AG04449 (cell line): Measurements from ENCODE around the gene BLCAP.
A peak's percentile ranks its signal among the peaks of the same experiment; 100 is the strongest.
"Not testable (repeated sequence)": the region's sequence is repeated elsewhere in the genome, so short reads cannot be mapped to it uniquely, and the experiment has no call there.

ENCODE experiments used
- CTCF ChIA-PET: fragments of 350-600 bp; formaldehyde crosslinking; extraction: SDS; loops from one replicate; lab custom pipeline; 2021; ENCODE audit warnings: antibody characterized with exemption; lab: Yijun Ruan, JAX
- POLR2A ChIA-PET: fragments of 400-600, 350-600 bp; formaldehyde crosslinking; extraction: SDS; loops from one replicate; lab custom pipeline; 2020; ENCODE audit warnings: antibody characterized with exemption, inconsistent platforms; lab: Yijun Ruan, JAX
- DNase-seq: peaks from one replicate; pipeline ENCODE4 v3.0.0-alpha.2; 2010; ENCODE audit warnings: low read depth, low spot score
- H3K4me3 ChIP-seq: 2 replicates; pipeline ENCODE4 v1.5.1; 2011; ENCODE audit warnings: low read depth, mild to moderate bottlenecking, control low read depth, low read length
- TF ChIP-seq, protein P1 (sequence below): IDR thresholded peaks from one replicate; pipeline ENCODE4 v1.5.1; 2011; ENCODE audit warnings: mild to moderate bottlenecking, moderate library complexity, low read length, control low read depth, inconsistent platforms; ENCODE audit not compliant: insufficient read depth; ENCODE audit errors: missing control alignments

Gene BLCAP, protein sequence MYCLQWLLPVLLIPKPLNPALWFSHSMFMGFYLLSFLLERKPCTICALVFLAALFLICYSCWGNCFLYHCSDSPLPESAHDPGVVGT

DNA sequence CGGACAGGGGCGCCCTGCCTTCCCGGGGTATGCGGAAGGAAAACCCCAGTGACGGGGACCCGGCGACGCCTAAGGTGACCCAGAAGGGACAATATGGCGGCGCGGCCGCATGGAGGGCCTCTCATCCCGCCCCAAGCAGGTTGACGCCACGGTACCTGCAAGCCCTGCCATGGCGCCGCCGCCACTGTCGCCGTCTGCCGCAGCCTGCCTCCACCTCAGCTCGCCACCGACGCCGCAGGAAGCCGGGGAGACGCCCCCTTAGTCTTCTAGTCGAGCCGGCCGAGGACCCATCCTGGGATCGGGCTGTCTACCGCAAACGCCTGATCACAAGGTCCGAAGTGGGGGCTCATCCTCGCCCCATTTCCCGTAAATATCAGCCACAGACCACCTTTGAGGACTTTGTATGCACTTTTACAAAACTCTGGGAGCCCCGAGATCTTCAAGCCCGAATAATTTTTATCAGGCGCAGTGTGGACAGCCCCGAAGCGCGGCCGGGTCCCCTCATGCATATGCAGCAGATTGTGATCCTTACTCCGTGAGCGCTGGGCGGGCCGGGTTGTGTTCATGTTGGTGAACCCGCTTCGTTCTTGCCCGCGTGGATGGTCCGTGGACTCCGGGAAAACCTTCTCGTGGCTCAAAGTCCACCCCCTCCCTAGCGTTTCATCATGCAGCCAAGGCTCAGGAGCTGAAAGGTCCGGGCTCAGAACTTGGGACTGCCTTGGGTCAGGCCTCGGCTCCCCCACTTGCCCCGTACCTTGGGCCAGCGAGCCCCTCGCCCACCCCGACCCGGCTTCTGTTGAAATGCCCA lies at the start of gene BLCAP:
Gene BLCAP, minus strand, starts transcription at position 239 of the 808 bp plus-strand sequence. CDS start 8,702 bp downstream, outside the sequence.
- CTCF ChIA-PET = interaction anchor here (1.0 to 12.9 kb wide), 6 partner anchors 10 to 331 kb away, joined by 3 to 283 read pairs (median 8); no protein-coding TSS in a partner anchor
- DNase-seq = no peak
- H3K4me3 ChIP-seq = peak within 1 kb of the TSS; percentile 96
- POLR2A ChIA-PET = interaction anchor here (0.7 to 1.2 kb wide), 3 partner anchors 14 to 349 kb away, joined by 3 to 4 read pairs (median 3); partner anchors contain the start of genes MROH8 and RPN2
- TF ChIP-seq, protein P1, sequence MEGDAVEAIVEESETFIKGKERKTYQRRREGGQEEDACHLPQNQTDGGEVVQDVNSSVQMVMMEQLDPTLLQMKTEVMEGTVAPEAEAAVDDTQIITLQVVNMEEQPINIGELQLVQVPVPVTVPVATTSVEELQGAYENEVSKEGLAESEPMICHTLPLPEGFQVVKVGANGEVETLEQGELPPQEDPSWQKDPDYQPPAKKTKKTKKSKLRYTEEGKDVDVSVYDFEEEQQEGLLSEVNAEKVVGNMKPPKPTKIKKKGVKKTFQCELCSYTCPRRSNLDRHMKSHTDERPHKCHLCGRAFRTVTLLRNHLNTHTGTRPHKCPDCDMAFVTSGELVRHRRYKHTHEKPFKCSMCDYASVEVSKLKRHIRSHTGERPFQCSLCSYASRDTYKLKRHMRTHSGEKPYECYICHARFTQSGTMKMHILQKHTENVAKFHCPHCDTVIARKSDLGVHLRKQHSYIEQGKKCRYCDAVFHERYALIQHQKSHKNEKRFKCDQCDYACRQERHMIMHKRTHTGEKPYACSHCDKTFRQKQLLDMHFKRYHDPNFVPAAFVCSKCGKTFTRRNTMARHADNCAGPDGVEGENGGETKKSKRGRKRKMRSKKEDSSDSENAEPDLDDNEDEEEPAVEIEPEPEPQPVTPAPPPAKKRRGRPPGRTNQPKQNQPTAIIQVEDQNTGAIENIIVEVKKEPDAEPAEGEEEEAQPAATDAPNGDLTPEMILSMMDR = no peak

DNA sequence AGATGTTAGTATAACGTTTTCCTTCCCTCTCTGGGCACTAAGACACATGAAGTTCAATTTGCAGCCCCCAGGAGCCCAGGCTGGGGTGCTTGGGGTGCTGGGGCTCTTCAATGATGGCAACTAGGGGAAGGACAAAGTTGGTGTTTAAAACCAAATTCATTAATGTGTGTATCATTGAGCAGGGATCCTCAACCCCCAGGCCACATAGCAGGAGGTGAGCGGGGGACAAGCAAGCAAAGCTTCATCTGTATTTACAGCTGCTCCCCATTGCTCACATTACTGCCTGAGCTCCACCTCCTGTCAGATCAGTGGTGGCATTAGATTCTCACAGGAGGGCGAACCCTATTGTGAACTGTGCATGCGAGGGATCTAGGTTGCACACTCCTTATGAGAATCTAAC lies 49.8 kb upstream of the BLCAP start:
- DNase-seq, POLR2A ChIA-PET, H3K4me3 ChIP-seq: not testable (repeated sequence)
- CTCF ChIA-PET = interaction anchor here (0.6 to 1.1 kb wide), 2 partner anchors 13 to 802 kb away, joined by 3 read pairs; no protein-coding TSS in a partner anchor

DNA sequence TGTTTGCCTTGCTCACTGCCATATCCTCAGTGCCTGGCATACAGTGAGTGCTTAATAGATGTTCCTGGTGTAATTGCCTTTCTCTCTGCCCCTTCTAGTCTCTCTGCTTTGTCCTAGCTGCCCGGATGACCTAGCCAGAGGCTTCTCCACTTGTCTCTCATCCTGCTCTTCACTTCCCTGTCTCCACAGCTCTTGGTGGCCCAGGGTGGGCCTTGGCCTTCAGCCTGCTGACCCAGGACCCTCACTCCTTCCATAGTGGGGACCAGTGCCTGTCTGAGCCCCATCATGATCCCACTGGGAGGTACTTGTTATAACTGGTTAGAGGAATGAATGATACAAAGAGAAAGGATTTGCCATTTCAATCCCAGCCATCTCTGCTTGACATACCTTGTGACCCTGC lies 49.2 kb upstream of the BLCAP start:
- H3K4me3 ChIP-seq = no peak overlapping the region
- CTCF ChIA-PET = interaction anchor here (1.1 to 1.7 kb wide), 2 partner anchors 12 to 22 kb away, joined by 3 to 4 read pairs; no protein-coding TSS in a partner anchor
- TF ChIP-seq, protein P1 = no peak
- POLR2A ChIA-PET = no interaction called here
- no peak for DNase-seq

- DNase-seq = no peak
- ChIA-PET CTCF (interaction anchor here (1.7 to 2.3 kb wide), 3 partner anchors 11 to 646 kb away, joined by 4 to 19 read pairs (median 7); no protein-coding TSS in a partner anchor), POLR2A (no interaction called here)
- TF ChIP-seq, protein P1 = no peak
- no peak overlapping the region for H3K4me3 ChIP-seq
Measured at GRCh38 chr20:37575884-37576283, 48.2 kb upstream of the BLCAP start.

DNA sequence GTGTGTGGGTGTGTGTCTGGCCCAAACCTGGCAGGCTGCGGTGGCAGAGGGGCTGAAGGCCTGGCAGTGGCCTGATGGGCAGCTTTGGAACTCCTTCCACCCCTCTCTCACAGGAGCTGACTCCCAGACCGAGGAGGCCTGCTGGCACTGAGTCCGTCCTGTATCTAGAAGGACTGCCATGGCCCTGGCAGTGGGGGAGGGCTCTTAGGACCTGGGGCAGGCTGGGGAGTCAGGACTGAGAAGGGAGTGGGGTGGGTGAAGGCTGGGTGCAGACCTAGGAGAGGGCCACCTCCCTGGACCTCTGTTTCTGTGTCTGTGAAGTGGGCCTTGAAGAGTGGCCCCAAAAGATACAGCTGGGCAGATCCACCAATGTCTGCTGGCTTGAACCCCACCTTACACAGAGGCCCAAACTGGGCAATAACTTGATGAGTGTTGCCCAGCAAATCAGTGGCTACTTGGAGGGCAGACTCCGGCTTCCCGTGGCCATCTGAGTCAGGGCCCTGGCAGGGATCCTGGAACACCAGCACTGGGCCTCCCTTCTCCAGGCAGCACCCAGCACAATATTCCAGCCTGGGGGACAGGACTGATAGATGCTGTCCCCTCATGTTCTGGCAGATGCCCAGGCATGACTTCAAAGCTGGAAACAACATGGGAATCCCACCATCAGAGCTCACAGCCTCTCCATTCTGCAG lies 46.7 kb upstream of the BLCAP start:
- no peak for DNase-seq
- TF ChIP-seq, protein P1 = no peak
- no peak overlapping the region for H3K4me3 ChIP-seq
- ChIA-PET POLR2A (no interaction called here), CTCF (interaction anchor here (2.1 to 2.3 kb wide), 3 partner anchors 9 to 648 kb away, joined by 7 to 19 read pairs (median 9); no protein-coding TSS in a partner anchor)

- TF ChIP-seq, protein P1 = no peak
- ChIA-PET CTCF (interaction anchor here (2.1 kb wide), 1 partner anchor 9 kb away, joined by 9 read pairs; no protein-coding TSS in a partner anchor), POLR2A (no interaction called here)
- no peak for DNase-seq
- no peak overlapping the region for H3K4me3 ChIP-seq
Measured at GRCh38 chr20:37573626-37574198, 46.0 kb upstream of the BLCAP start.
